HG02973 (cell line): Measurements from ENCODE around the gene PIK3R1.

ENCODE experiments used
- ATAC-seq: cut with Tn5 transposase; IDR thresholded peaks from one replicate; pipeline ENCODE4 v1.9.1; 2021; ENCODE audit warnings: moderate library complexity; ENCODE audit not compliant: unreplicated experiment

The PIK3R1 gene

DNA sequence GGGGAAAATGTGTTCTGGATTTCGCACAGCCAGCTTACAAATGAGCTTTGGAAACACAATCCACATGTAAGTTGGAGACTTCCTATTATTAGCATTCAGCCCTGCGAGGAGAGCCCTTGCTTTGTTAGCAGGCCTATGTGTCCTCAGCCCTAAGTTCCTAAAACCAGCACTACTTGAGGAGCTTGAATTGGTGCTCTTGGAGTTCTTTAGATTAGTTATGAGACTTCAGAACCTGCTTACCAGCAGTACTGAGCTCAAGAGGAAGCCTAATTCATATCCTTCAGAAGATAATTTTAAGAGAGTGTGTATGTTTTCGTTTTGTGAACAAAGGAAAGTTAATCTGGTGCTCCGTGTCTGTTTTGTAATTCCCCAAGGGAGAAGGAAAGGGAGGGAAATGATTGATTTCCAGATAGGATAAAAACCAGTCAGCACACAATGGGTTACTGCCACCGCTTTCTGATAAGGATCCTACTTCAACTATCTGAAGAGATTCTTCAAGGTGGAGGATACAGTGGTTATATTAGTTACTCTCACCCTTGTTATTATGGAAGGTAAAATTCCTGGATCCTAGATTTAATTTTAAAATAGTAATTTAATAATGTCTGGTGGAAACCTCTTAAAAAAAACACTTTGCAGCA, 35.2 kb downstream of the PIK3R1 start:
- no peak for ATAC-seq

DNA sequence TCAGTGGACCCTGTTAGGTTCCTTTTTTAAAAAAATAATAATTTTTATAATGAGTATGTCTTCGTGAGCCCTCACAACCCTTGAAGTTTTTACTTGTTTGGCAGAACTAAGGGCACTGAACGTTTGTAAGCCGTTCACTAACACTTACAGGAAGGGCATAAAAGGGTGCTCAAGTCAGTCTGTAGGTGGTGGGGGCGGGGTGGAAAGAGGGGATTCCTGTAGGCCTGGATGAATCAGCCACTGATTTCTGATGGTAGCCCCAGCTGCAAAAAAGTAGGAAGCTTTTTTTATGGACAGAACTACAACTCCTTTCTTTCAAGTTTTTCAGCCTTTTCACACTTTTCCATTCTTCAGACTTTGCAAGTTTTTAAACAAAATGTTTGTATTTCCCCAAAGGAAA, 35.8 kb downstream of the PIK3R1 start:
- no peak for ATAC-seq

- no peak for ATAC-seq
Measured at GRCh38 chr5:68251804-68252522, 36.4 kb downstream of the PIK3R1 start.

DNA sequence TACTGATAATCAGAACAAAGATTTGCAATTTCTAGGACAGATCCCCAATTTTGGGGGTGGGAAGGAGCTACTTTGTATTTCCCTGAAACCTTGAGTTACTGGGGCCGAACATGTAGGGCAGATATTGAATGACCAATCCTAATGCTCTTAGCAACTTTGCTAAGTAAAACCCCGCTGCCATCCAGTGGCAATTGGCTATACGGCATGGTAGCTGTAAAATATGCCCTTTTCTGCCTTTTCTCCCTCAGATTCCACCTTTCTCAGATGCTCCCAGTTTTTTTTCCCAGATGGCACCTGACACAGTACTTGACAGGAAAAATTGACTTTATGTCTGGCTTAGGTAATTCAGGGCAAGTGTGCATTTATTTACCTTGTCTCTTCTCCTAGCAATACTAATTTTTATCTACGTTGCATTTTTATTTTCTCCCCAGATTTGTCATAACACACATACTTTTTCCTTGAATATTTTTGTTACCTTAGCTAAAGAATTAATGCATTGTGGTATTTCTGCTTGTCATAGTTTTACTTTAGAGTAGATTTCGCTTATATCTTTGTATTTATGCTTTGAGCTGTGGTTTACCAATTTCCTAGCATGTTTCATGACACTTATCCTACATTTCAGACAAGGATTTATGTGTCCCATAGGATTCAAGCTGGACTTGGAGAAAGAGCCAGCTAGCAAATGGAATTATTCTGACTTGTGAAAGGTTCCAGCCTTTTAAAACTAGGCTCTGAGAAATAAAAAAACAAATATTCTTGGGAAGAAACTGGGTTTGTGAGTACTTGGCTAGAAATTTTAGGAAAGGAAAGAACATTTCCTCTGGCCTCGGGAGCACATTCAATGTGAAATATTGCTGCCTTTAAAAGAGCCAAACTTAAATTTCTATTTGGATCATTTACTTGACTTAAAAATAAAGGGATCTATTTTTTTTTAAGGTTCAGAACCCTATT, 37.4 kb downstream of the PIK3R1 start:
- peak; percentile 59 for ATAC-seq

DNA sequence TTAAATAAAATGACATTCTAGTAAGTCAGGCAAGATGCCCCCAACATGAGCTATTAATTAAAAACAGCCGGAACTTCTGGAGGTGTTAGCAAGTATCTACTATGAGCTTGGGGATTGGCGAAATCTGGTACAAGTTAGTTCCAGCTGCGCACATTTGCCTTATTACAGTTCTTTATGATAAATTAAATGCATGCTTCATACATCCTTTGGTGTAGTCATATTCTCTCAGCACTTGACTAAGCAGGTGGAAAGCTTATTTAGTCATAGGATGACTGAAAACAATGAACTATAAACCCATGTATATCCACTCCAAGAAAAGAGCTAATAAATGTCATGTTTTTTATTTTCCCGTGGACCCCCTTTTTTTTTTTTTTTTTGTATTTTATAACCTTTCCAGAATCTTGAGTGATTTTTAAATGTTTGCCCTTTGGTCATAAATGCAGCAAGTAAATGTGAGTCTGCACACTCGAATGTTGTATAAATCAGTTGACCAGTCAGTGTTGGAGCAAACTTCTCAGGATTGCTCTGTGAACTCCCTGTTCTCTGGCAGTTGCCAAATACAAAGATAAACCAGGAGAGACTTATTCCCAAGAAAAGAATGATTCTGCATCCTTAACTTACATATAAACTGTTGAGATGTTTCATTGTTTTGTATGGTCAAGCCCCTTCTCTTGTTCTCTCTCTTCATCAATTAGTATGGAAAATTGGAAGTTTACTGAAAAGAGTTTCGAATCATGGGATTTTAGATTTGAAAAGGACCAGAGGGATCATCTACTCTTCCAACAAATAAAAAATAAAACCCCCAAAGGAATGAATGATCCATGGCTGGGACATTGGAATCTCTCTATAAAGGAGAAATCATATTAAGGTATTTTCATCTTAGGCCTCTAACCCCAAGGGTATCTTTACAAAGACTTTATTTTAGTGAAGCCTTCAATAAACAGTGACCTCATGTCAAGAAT, 38.3 kb downstream of the PIK3R1 start:
- no peak for ATAC-seq

GRCh38 chr5:68254810-68255209, 39.3 kb downstream of the PIK3R1 start:
- no peak for ATAC-seq

GRCh38 chr5:68255305-68256120, 40.0 kb downstream of the PIK3R1 start:
- ATAC-seq = no peak

DNA sequence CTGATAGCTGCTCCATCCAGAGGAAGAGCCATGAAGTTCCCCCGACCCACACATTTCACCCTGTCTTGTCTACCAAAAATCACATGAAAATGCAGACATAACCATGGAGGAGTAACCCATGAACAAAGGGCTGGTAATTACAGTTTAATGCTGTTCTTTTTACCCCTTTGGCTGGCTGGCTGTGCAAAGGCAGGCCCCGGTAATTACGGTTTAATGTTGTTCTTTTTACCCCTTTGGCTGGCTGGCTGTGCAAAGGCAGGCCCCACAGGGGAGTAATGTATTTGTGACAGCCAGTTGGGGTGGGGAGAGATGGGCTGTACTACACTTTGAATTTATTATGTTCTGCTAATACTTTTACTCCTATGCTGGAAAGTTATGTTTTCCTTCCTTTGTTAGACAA, 41.7 kb downstream of the PIK3R1 start:
- no peak for ATAC-seq

DNA sequence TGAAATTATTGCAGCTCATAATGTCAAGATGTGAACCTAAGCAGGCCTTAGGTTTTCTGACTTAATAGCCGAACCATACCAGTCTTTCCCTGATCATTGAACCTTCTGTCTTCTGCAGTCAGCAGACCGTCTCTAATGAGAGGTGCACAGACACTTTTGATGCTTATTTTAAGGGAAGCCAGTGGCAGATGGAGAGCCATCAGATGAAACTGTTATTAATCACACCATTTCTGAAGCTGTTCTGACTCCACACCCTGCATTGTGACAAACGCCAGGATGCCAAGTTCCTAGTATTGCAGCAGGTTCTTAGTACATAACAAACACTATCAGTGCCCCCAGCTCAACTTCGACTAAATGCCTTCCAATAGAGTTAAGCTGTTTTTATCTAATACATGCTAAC, 43.0 kb downstream of the PIK3R1 start:
- no peak for ATAC-seq

DNA sequence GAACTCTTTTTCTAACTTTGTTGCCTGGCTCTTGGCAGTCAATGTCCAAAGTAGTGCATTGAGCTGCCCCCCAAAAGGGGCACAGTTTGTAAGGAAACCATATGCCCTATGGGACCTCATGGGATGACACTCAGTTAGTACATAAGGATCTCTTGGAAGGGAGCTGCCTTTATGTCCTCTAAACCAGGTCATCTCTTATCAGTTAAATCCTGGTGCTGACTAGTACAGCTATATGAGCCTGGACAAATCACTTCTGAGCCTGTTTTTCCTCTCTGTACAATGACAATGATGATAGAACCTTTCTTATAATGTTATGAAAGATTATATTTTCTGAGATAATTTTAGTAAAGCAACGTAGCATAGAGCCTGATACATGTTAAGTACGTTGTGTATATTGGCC, 44.1 kb downstream of the PIK3R1 start:
- ATAC-seq = no peak

- ATAC-seq = no peak
Measured at GRCh38 chr5:68260467-68260866, 44.9 kb downstream of the PIK3R1 start.

GRCh38 chr5:68261169-68261568, 45.6 kb downstream of the PIK3R1 start:
- no peak for ATAC-seq

- ATAC-seq = no peak
Measured at GRCh38 chr5:68261569-68262065, 46.1 kb downstream of the PIK3R1 start.

- no peak for ATAC-seq
Measured at GRCh38 chr5:68264024-68264956, 48.7 kb downstream of the PIK3R1 start.

DNA sequence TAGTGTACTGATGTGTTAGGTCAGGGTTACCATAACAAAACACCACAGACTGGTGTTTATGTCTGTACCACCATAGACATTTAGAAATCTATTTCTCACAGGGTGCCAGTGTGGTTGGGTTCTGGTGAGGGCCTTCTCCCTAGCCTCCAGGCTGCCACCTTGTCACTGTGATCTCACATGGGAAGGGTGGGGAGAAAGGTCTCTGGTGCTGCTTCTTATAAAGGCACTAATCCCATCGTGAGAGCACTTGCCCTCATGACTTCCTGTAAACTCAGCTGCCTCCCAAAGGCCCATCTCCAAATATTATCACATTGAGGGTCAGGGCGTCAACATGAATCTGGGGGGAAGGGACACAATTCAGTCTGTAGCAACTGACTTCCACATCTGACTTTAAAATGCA, 49.8 kb downstream of the PIK3R1 start:
- ATAC-seq = no peak

- ATAC-seq = no peak
Measured at GRCh38 chr5:68265822-68266395, 50.4 kb downstream of the PIK3R1 start.

- no peak for ATAC-seq
Measured at GRCh38 chr5:68266457-68266856, 50.9 kb downstream of the PIK3R1 start.

DNA sequence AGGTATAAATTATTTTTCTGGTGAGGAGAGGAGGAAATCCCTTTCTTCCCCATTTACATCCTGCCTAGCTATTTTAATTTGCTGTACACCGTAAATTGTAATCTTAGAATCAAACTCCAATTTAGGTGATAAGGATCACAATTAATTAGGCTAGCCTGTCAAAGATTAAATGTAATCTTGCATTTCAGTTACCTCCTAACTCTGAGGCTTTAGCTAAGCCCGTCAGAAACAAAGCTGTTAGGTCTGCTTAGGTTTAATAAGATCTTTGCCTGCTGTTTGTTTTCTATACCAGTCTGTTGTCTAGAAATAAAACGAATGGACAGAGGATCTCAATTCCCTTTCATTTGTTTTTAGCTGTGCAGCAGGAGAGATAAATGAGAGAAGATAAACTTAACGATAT, 51.5 kb downstream of the PIK3R1 start:
- no peak for ATAC-seq
